GM12801 (cell line): ENCODE results near the gene HOXC9.

Experiments
- CTCF ChIP-seq: IDR thresholded peaks from one replicate; pipeline ENCODE4 v1.5.1; 2011; ENCODE audit warnings: control low read depth; ENCODE audit not compliant: insufficient read length; ENCODE audit errors: extremely low read depth

Gene HOXC9

GRCh38 chr12:53995002-53995377, 5.0 kb upstream of the HOXC9 start:
- TF ChIP-seq CTCF, result no peak

GRCh38 chr12:53995378-53996239, 4.4 kb upstream of the HOXC9 start:
- TF ChIP-seq CTCF, result no peak

GRCh38 chr12:53996240-53997203, 3.4 kb upstream of the HOXC9 start:
- no peak for TF ChIP-seq CTCF

GRCh38 chr12:53997204-53998109, 2.5 kb upstream of the HOXC9 start:
- TF ChIP-seq CTCF, result no peak

- no peak for TF ChIP-seq CTCF
Measured at GRCh38 chr12:53998110-53998899, 1.7 kb upstream of the HOXC9 start.

- no peak for TF ChIP-seq CTCF
Measured at GRCh38 chr12:53998900-53999236, 1.1 kb upstream of the HOXC9 start.
